SK-N-SH (cell line): ENCODE data around the gene SCART1. TPM values are rescaled to one million over a fixed set of nuclear protein-coding genes. Genes with fewer than 3 reads are reported as not detected.

Experiments
- CTCF ChIA-PET: fragments of 300-600, 350-600 bp; formaldehyde crosslinking; extraction: SDS; loops from one replicate; lab custom pipeline; 2021; lab: Yijun Ruan, JAX
- POLR2A ChIA-PET: fragments of 350-600 bp; sonication (Branson Sonifier 250); formaldehyde crosslinking; extraction: SDS; loops from one replicate; lab custom pipeline; 2020; ENCODE audit warnings: antibody characterized with exemption, inconsistent platforms; lab: Yijun Ruan, JAX
- DNase-seq: peaks from one replicate; pipeline ENCODE4 v3.0.0; 2012
- H2AFZ ChIP-seq: fragments of 200-600 bp; sonication (generic); 2 replicates; pipeline ENCODE4 v1.8.1; 2016; ENCODE audit warnings: antibody characterized with exemption, mild to moderate bottlenecking, low read depth
- H3F3A ChIP-seq: fragments of 200-600 bp; sonication (generic); replicated peaks from 2 replicates; pipeline ENCODE3; 2016; ENCODE audit warnings: antibody characterized with exemption, mild to moderate bottlenecking; ENCODE audit not compliant: insufficient read depth
- H3K27ac ChIP-seq, 2 experiments: fragments of 200-500 bp in 1 of 2; fragments of 200-600 bp in 1 of 2; sonication (Bioruptor generic) in 1 of 2; sonication (generic), shearing (Covaris generic) in 1 of 2; 2 replicates each; pipeline versions ENCODE4 v1.5.1 to v1.6.1; 2014 to 2016; ENCODE audit warnings: low read depth in 2 of 2, inconsistent platforms in 1 of 2, low read length in 1 of 2, mild to moderate bottlenecking in 1 of 2, mixed read lengths in 1 of 2
- H3K27me3 ChIP-seq: fragments of 200-600 bp; sonication (generic), shearing (Covaris generic); 2 replicates; pipeline ENCODE4 v1.6.1; 2016; ENCODE audit warnings: mixed run types; ENCODE audit not compliant: insufficient read depth
- H3K36me3 ChIP-seq, 2 experiments: fragments of 200-500 bp in 1 of 2; fragments of 200-600 bp in 1 of 2; sonication (Bioruptor generic) in 1 of 2; sonication (generic) in 1 of 2; replicated peaks in 1 of 2; 2 replicates each; pipeline versions ENCODE3 to v1.5.1; 2014 to 2016; ENCODE audit warnings: low read length in 1 of 2, mild to moderate bottlenecking in 1 of 2; ENCODE audit not compliant: insufficient read depth in 2 of 2, control insufficient read depth in 1 of 2
- H3K4me1 ChIP-seq, 2 experiments: fragments of 200-500 bp in 1 of 2; fragments of 200-600 bp in 1 of 2; sonication (Bioruptor generic) in 1 of 2; sonication (generic), shearing (Covaris generic) in 1 of 2; 2 replicates each; pipeline versions ENCODE4 v1.5.1 to v1.6.1; 2014 to 2016; ENCODE audit warnings: low read depth in 1 of 2, low read length in 1 of 2, mixed run types in 1 of 2; ENCODE audit not compliant: insufficient read depth in 2 of 2, control insufficient read depth in 1 of 2
- H3K4me2 ChIP-seq: fragments of 200-600 bp; sonication (generic), shearing (Covaris generic); 2 replicates; pipeline ENCODE4 v1.6.1; 2017; ENCODE audit warnings: mixed run types
- H3K4me3 ChIP-seq, 2 experiments: fragments of 200-500 bp in 1 of 2; fragments of 200-600 bp in 1 of 2; sonication (Bioruptor generic) in 1 of 2; sonication (generic), shearing (Covaris generic) in 1 of 2; 2 replicates each; pipeline versions ENCODE4 v1.5.1 to v1.8.1; 2014 to 2016; ENCODE audit warnings: low read depth in 2 of 2, inconsistent platforms in 1 of 2, low read length in 1 of 2, mild to moderate bottlenecking in 1 of 2, mixed read lengths in 1 of 2, moderate library complexity in 1 of 2
- H3K79me2 ChIP-seq: fragments of 200-600 bp; sonication (generic); 2 replicates; pipeline ENCODE4 v1.8.1; 2017; ENCODE audit warnings: mild to moderate bottlenecking; ENCODE audit not compliant: insufficient read depth
- H3K9ac ChIP-seq: fragments of 200-600 bp; sonication (generic); 2 replicates; pipeline ENCODE4 v1.6.1; 2017; ENCODE audit warnings: mixed run types
- H3K9me2 ChIP-seq: fragments of 200-600 bp; sonication (generic); 2 replicates; pipeline ENCODE4 v1.6.1; 2017; ENCODE audit warnings: mixed run types
- H3K9me3 ChIP-seq: fragments of 200-600 bp; sonication (generic); 2 replicates; pipeline ENCODE4 v1.6.1; 2017; ENCODE audit warnings: mixed run types, mild to moderate bottlenecking, moderate library complexity
- H4K20me1 ChIP-seq: fragments of 200-600 bp; sonication (generic); 2 replicates; pipeline ENCODE4 v1.6.1; 2017; ENCODE audit warnings: mild to moderate bottlenecking, mixed run types; ENCODE audit not compliant: insufficient read depth
- CHD2 ChIP-seq: fragments of 150-350 bp; IDR thresholded peaks from 2 replicates; pipeline ENCODE4 v1.6.1; 2018; ENCODE audit warnings: low read length; ENCODE audit not compliant: partially characterized antibody
- EZH2phosphoT487 ChIP-seq: fragments of 200-600 bp; sonication (generic); IDR thresholded peaks from 2 replicates; pipeline ENCODE4 v1.6.1; 2017; ENCODE audit warnings: low read depth, mixed run types, mild to moderate bottlenecking, antibody characterized with exemption, moderate library complexity, borderline replicate concordance
- FOXJ3 ChIP-seq: sonication (generic); formaldehyde crosslinking; IDR thresholded peaks from 2 replicates; pipeline ENCODE4 v1.5.1; 2020; ENCODE audit warnings: mild to moderate bottlenecking, missing genetic modification reagents
- GABPA ChIP-seq: IDR thresholded peaks from 2 replicates; pipeline ENCODE4 v1.4.0; 2012; ENCODE audit warnings: low read depth, mild to moderate bottlenecking
- GATA2 ChIP-seq: sonication (generic); formaldehyde crosslinking; IDR thresholded peaks from 2 replicates; pipeline ENCODE4 v1.5.0; 2020; ENCODE audit warnings: mild to moderate bottlenecking, missing genetic modification reagents
- MEF2A ChIP-seq: IDR thresholded peaks from 2 replicates; pipeline ENCODE4 v1.4.0; 2012; ENCODE audit warnings: low read depth, borderline replicate concordance
- NRF1 ChIP-seq: IDR thresholded peaks from 2 replicates; pipeline ENCODE4 v1.6.1; 2012; ENCODE audit warnings: low read depth, mild to moderate bottlenecking, low read length
- POLR2AphosphoS5 ChIP-seq: IDR thresholded peaks from 2 replicates; pipeline ENCODE4 v1.6.1; 2012; ENCODE audit warnings: low read depth, low read length
- RCOR1 ChIP-seq: fragments of 150-350 bp; IDR thresholded peaks from 2 replicates; pipeline ENCODE4 v1.6.1; 2017; ENCODE audit warnings: antibody characterized with exemption, low read length
- RXRA ChIP-seq: IDR thresholded peaks from 2 replicates; pipeline ENCODE4 v1.4.0; 2012; ENCODE audit warnings: low read depth, mild to moderate bottlenecking, borderline replicate concordance
- SIN3A ChIP-seq: IDR thresholded peaks from 2 replicates; pipeline ENCODE4 v1.6.1; 2012; ENCODE audit warnings: low read depth, mild to moderate bottlenecking, low read length, moderate library complexity, borderline replicate concordance
- SMC3 ChIP-seq: IDR thresholded peaks from 2 replicates; pipeline ENCODE4 v1.6.1; 2012; ENCODE audit warnings: low read depth, low read length, improper control_type of control experiment
- TEAD4 ChIP-seq: IDR thresholded peaks from 2 replicates; pipeline ENCODE4 v1.4.0; 2012; ENCODE audit warnings: mild to moderate bottlenecking, borderline replicate concordance; ENCODE audit not compliant: insufficient read depth
- YY1 ChIP-seq: IDR thresholded peaks from 2 replicates; pipeline ENCODE4 v1.4.0; 2012; ENCODE audit warnings: low read depth, mild to moderate bottlenecking
- WGBS: methylation state at CpG from one replicate; pipeline ENCODE4 v1.1.6; 2017; ENCODE audit warnings: low lambda C conversion rate; 5-methylcytosine and 5-hydroxymethylcytosine counted together
- polyA plus RNA-seq, 3 experiments: library from polyadenylated mRNA; depleted of rRNA; stranded (reverse); fragments of >200 nt; gene quantifications; 2 replicates each; pipeline ENCODE4 v1.2.3, GENCODE V29; 2012
- TF ChIP-seq, protein P1 (sequence below): fragments of 150-350 bp; IDR thresholded peaks from 2 replicates; pipeline ENCODE4 v1.6.1; 2016; ENCODE audit warnings: mild to moderate bottlenecking, low read depth, low read length
- TF ChIP-seq, protein P2 (sequence below): IDR thresholded peaks from 2 replicates; pipeline ENCODE4 v1.4.0; 2012; ENCODE audit warnings: low read depth, borderline replicate concordance
- TF ChIP-seq, protein P3 (sequence below): IDR thresholded peaks from 2 replicates; pipeline ENCODE4 v1.6.1; 2012; ENCODE audit warnings: mild to moderate bottlenecking, low read depth, low read length, moderate library complexity

The SCART1 gene
- polyA plus RNA-seq, 1 of the 3 experiments (the other 2 are of a cell fraction), result 2.1 TPM

DNA sequence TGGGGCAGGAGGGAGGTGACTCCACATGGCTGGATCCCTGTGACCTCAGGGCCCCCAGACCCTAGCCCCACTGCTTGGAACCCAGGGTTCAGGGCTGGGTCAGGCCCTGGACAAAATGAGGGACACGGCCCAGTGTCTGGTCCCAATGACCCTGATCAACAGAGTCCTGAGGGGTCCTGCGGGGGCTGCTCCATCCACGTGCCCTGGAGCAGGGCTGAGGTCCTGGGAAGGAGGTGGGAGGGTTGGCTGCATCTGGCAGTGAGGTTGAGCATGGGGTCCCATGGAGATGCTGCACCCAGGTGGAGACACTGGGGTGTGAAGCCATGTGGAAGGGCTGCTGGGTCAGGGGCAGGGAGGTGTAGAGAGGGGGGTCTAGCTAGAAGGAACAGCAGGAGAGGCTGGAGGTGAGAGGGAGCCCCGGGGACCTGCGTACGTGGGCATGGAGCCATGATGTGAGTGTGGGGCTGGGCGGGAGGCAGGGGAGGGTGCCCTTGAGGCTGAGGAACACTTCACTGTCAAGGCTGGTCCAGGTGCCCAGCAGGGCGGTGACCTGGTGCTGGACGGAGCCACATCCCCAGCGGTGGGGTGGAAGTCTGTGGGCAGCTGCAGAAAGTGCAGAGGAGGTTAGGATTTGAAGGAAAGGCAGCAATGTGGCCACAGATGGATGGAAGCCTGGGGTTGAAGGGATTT lies 604 bp downstream of the SCART1 start (continued):
- TF ChIP-seq, protein P1, sequence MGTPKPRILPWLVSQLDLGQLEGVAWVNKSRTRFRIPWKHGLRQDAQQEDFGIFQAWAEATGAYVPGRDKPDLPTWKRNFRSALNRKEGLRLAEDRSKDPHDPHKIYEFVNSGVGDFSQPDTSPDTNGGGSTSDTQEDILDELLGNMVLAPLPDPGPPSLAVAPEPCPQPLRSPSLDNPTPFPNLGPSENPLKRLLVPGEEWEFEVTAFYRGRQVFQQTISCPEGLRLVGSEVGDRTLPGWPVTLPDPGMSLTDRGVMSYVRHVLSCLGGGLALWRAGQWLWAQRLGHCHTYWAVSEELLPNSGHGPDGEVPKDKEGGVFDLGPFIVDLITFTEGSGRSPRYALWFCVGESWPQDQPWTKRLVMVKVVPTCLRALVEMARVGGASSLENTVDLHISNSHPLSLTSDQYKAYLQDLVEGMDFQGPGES, result no peak

DNA sequence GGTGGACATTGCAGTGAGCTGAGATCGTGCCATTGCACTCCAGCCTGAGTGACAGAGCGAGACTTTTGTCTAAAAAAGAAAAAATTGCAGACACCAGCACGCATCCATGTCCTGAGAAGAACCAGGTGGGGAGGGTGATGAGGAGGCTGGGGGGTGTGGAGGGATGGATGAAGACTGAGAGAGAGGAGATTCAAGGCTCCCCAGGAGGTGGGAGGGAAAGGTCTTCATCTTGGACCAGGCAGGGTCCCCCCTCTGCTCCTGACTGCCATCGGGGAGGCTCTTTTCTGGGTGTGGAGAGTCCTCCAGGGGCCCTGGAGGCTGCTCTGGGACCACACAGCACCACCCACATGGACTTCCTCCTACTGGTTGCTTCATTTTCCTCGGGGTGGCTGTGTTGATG lies 1.5 kb downstream of the SCART1 start:
- CTCF ChIA-PET, result interaction anchor here (1.2 kb wide), 1 partner anchor 16 kb away, joined by 3 read pairs; no protein-coding TSS in a partner anchor
- Histone ChIP-seq H3F3A (no peaks in the 10 kb centered on the region), H3K27ac (no peak overlapping the region), H3K9me2 (no peaks in the 10 kb centered on the region), H3K4me1 (no peaks in the 10 kb centered on the region), H3K79me2 (no peaks in the 10 kb centered on the region), H3K9me3 (no peaks in the 10 kb centered on the region), H2AFZ (no peak overlapping the region), H3K4me2 (no peak overlapping the region), H4K20me1 (no peaks in the 10 kb centered on the region), H3K4me3 (no peak overlapping the region), H3K9ac (no peak overlapping the region), H3K36me3 (no peaks in the 10 kb centered on the region), H3K27me3 (no peaks in the 10 kb centered on the region)
- POLR2A ChIA-PET, result no interaction called here
- DNase-seq, result no peak
- TF ChIP-seq TEAD4 (no peak), NRF1 (no peak)
- TF ChIP-seq, protein P2, sequence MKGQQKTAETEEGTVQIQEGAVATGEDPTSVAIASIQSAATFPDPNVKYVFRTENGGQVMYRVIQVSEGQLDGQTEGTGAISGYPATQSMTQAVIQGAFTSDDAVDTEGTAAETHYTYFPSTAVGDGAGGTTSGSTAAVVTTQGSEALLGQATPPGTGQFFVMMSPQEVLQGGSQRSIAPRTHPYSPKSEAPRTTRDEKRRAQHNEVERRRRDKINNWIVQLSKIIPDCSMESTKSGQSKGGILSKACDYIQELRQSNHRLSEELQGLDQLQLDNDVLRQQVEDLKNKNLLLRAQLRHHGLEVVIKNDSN, result no peak
- WGBS, result 19% methylated on average over 5 of the region's 5 CpGs

DNA sequence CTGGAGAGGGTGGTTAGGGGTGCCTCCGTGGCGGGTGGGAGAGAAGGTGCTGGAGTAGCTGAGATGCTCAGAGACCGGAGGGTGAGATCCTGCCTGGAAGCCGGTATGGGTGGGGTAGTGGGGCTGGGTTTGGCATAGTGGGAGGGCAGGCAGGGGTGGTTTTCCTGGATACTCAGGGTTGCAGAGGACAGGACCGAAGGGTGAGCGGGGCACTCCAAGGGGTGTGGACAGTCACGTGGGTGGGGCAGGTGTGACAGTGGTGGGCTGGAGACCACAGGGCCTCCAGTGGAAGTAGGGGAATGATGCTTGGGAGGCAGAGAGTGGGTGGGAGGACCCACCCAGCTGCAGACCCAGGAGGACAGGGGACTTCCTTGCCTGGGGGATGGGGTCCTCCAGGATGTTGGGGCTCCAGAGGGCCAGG lies 1.9 kb downstream of the SCART1 start:
- POLR2A ChIA-PET, result no interaction called here
- Histone ChIP-seq H3K36me3 (no peaks in the 10 kb centered on the region), H3K27ac (no peak overlapping the region), H2AFZ (no peak overlapping the region), H3K9me2 (no peaks in the 10 kb centered on the region), H3K4me2 (no peak overlapping the region), H3K4me3 (no peak overlapping the region), H3K79me2 (no peaks in the 10 kb centered on the region), H3K27me3 (no peaks in the 10 kb centered on the region), H3K4me1 (no peaks in the 10 kb centered on the region), H3K9me3 (no peaks in the 10 kb centered on the region), H3F3A (no peaks in the 10 kb centered on the region), H4K20me1 (no peaks in the 10 kb centered on the region), H3K9ac (no peak overlapping the region)
- CTCF ChIA-PET, result no interaction called here
- no peak for DNase-seq
- 29% methylated on average over 7 of the region's 7 CpGs for WGBS
- TF ChIP-seq GABPA (no peak), SMC3 (no peak), RXRA (no peak), FOXJ3 (no peak), POLR2AphosphoS5 (no peak), MEF2A (no peak), YY1 (no peak), RCOR1 (no peak), EZH2phosphoT487 (no peak), CHD2 (no peak), SIN3A (no peak), NRF1 (no peak), GATA2 (no peak)
- TF ChIP-seq, protein P3, sequence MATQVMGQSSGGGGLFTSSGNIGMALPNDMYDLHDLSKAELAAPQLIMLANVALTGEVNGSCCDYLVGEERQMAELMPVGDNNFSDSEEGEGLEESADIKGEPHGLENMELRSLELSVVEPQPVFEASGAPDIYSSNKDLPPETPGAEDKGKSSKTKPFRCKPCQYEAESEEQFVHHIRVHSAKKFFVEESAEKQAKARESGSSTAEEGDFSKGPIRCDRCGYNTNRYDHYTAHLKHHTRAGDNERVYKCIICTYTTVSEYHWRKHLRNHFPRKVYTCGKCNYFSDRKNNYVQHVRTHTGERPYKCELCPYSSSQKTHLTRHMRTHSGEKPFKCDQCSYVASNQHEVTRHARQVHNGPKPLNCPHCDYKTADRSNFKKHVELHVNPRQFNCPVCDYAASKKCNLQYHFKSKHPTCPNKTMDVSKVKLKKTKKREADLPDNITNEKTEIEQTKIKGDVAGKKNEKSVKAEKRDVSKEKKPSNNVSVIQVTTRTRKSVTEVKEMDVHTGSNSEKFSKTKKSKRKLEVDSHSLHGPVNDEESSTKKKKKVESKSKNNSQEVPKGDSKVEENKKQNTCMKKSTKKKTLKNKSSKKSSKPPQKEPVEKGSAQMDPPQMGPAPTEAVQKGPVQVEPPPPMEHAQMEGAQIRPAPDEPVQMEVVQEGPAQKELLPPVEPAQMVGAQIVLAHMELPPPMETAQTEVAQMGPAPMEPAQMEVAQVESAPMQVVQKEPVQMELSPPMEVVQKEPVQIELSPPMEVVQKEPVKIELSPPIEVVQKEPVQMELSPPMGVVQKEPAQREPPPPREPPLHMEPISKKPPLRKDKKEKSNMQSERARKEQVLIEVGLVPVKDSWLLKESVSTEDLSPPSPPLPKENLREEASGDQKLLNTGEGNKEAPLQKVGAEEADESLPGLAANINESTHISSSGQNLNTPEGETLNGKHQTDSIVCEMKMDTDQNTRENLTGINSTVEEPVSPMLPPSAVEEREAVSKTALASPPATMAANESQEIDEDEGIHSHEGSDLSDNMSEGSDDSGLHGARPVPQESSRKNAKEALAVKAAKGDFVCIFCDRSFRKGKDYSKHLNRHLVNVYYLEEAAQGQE, result no peak
- TF ChIP-seq, protein P2, result no peak
- TF ChIP-seq, protein P1, result no peak
